HG03095 (cell line): ENCODE results near the gene TAF3.
"Not testable (repeated sequence)": the region's sequence is repeated elsewhere in the genome, so short reads cannot be mapped to it uniquely, and the experiment has no call there.

ENCODE experiments used
- ATAC-seq: cut with Tn5 transposase; IDR thresholded peaks from one replicate; pipeline ENCODE4 v1.9.1; 2021; ENCODE audit warnings: moderate library complexity; ENCODE audit not compliant: unreplicated experiment

Gene TAF3

DNA sequence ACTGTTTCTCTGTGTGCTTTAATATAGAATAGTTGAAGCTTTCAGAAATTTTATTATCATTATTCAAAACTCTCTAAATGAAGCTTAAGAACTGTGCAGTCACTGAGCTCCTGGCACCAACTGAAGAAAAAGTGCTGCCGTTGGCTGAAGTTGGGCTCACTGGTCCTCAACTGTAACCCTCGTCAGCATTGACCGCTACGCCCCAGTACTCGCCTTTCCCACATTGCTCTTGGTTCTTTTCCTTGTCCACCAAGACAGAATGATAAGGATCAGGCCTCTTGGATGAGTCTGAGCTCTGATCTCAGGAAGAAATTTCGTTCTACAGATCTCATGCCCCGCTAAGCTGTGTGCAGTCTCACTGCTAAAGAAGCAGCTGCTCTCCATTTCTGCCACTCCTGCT, 7.9 kb upstream of the TAF3 start:
- ATAC-seq: no peak

DNA sequence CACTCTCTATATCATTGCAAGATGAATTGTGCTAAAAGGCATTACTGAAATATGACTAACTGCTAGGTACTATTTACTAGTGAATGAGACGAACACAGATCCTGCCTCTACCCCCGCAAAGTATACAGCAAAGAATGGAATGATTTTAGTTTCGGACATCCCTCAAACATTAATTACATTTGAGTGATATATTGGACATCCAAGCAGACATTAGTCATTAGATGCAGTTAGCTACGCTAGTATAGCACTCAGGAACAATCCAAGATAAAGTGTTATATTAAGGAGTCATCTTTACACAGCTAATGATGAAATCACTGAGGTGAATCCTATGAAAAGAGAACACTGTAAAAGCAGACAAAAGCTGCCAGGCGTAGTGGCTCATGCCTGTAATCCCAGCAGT, 7.3 kb upstream of the TAF3 start:
- no peak for ATAC-seq

DNA sequence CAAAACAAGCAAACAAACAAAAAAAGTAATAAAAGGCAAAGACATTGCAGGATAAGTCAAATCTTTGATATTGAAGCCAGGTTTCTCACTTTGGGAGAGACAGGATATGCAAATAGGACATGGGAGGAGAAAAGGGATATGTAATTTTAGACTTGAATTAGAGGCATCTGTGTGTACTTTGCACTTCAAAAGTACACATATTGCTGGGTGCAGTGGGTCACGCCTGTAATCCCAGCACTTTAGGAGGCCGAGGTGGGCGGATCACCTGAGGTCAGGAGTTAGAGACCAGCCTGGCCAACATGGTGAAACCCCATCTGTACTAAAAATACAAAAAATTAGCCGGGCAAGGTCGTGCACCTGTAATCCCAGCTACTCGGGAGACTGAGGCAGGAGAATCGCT, 6.6 kb upstream of the TAF3 start:
- not testable (repeated sequence) for ATAC-seq

DNA sequence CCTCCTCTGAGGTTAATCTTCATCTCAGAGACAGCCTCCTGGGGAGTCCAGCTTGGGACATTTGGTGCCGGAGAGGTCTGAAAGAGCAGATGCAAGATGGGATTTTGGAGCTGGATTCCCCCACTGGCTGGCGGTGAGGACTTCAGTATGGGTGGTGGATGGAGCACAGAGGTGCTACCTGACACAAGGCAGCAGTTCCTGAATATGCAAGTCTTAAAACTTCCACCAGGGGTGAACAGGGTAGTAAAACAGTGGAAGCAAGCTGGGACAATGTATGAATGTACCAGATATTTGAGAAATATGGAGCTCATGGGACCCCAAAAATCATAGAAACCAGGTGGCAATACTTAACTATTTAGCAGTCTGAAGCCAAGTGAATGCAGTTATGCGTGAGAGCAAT, 4.8 kb upstream of the TAF3 start:
- ATAC-seq: no peak

DNA sequence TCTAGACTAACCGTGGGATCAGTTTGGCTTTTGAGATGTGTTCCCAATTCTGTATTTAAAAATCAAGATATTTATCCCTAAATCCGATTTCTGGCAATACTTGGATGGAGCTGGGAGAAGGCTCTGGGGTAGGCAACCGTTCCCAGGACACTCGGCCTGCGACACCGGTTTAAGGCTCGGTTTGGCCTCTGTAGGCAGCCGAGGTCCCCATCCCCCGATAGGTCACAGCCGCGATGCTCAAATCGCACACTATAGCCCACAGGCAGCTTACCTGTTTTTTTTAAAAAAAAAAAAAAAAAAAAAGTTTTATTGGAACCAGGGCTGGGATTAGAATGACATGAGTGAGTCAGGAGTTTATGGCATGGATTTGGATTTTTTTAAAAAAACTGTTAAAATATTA, 729 bp upstream of the TAF3 start:
- ATAC-seq: no peak

DNA sequence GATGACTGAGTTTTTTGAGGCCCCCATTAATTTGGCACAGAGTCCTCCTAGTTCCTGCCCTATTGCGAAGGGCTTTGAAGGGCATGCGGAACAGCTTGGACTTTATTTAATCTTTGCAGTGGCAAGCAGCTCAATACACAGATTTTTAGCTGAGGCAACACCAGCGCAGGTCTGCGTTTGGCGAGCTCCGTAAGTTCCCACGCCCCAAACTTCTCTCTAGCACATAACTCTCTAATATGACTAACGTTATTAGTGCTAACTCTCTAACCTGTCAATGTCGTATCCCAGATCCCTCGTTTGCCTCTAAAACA, 366 bp upstream of the TAF3 start:
- ATAC-seq: no peak

DNA sequence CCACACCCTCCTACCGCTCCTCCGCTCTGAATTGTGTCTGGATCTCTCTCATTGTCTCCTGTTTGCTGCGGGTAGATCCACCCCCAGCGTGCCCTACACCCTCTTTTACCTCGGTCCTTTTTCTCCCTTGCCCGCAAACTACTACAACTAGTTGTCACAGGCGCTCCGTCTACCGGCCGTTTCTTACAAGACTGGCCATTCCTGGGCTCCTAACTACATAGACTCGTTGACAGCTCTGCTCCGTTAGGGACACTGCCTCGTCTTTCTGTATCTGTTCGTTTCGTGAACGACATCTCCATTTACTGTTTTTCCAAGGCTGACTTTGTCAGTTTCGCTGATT, 786 bp downstream of the TAF3 start:
- peak; percentile 57 for ATAC-seq

DNA sequence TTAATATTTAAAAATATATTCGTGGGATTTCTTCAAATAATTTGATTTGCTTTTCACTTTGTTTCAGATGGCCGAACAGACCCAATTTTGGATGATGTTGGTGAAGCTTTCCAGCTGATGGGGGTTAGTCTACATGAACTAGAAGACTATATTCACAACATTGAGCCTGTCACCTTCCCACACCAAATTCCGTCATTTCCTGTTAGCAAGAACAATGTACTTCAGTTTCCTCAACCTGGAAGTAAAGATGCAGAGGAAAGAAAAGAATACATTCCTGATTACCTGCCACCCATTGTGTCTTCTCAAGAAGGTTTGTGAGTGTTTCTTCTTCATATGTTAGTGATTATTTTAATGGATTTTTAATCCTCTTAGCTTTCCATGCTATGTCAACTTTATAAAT, 5.9 kb downstream of the TAF3 start:
- ATAC-seq: no peak

DNA sequence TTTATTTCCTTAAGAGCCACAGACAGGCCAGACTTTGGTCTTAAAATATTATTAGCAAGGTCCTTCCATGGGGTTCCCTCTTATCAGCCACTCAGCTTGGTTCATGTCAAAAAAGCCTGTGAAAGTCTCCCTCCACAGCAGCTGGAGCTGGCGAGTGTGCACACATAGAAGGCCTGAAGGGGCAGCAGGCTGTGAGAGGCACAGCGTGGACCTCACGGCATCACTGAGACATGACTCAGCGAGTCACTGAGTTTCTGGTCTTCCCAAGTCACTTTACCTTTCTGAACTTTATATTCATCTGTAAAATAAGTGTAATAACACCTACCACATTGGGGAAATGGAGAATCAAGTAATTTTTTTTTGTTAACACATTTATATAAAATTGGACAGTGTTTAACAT, 8.7 kb downstream of the TAF3 start:
- no peak for ATAC-seq

DNA sequence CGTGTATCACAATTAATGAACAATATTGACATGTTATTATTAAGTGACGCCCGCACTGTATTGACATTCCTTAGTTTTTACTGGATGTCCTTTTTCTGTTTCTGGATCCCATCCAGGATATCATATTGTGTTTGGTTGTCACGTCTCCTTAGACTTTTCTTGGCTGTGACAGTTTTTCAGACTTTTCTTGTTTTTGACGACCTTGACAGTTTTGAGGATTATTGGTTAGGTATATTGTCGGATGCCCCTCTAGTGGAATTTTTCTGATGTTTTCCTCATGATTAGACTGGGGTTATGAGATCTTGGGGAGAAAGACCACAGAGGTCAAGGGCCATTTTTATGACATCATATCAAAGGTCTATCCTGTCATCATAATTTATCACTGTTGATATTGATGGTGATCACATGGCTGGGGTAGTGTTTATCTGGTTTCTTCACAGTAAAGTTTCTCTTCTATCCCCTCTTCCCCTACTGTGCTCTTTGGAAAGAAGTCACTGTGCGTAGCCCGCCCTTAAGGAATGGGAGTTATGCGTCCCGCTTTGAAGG, 11.1 kb downstream of the TAF3 start:
- ATAC-seq: no peak

DNA sequence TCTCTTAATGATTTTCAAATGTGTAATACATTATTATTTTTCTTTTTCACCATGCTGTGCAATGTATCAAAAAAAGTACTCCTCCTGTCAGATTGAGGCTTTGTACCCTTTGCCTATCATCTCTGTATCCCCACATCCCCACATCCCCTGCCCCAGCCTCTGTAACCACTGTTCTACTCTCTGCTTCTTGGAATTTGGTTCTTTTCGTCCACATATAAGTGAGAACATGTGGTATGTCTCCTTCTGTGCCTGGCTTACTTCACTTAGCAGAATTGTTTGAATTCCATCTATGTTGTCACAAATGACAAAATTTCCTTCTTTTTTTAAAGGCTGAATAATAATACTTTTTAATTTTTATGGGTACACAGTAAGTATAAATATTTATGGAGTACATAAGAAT, 13.8 kb downstream of the TAF3 start:
- ATAC-seq: no peak

DNA sequence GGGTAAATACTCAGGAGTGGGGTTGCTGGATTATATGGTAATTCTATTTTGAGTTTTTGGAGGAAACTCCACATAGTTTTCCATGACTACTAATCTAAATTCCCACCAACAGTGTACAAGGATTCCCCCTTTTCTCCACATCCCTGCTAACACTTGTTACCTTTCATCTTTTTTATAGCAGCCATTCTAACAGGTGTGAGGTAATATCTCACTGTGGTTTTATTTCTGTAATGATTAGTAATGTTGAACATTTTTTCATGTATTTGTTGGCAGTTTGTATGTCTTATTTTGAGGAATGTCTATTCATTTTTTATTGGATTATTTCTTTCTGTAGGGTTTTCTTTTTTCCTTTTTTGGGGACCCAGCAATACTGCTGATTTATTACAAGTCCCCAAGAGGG, 14.9 kb downstream of the TAF3 start:
- no peak for ATAC-seq

DNA sequence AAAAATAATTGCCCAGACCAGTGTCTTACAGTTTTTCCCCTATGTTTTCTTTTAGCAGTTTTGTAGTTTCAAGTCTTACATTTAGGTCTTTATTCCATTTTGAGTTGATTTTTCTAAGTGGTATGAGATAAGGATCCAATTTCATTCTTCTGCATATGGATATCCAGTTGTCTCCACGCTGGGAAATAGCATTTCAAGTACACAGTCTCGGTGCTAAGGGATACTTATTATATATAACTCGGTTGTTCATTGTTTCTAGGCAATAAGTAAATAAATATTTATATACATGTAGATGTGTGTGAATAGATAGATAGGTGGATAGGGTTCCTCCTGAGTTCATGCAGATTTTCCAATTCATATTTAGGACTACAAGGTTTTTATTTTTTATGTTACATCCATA, 16.0 kb downstream of the TAF3 start:
- ATAC-seq: no peak

DNA sequence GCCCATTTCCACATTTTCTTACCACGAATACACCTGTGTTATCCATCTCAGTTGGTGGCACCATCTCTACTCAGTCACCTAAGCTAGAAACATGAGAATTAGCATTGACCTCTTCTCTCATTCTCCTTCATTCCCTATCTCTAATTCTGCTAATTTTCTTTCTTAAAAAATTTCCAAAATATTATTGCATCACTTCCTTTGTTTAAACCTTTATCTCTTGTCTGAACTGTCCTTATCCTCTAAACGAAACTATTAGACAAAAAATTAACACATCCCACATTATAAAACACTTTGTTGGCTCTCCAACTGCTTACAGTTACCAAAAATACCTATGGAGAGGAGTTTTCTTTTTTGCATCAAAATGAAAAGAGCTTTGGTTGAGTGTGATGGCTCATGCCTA, 18.3 kb downstream of the TAF3 start:
- ATAC-seq: no peak

DNA sequence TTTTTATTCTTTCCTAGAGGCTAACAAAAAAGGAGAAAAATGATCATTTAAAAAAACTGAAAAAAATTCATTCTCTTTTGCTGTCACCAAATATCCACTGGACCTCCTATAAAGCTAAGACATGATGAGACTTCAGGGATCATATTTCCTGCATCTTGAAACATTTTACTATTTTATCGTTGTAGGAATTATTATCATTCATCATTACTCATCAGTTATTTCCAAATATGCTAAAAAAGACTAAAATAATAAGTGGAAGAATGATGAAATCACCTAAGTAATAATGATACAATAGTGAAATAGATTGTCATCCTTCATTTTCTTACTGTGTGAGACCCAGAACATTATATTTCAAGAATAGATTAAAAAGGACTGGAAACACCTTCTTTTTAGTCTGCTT, 28.3 kb downstream of the TAF3 start:
- no peak for ATAC-seq

DNA sequence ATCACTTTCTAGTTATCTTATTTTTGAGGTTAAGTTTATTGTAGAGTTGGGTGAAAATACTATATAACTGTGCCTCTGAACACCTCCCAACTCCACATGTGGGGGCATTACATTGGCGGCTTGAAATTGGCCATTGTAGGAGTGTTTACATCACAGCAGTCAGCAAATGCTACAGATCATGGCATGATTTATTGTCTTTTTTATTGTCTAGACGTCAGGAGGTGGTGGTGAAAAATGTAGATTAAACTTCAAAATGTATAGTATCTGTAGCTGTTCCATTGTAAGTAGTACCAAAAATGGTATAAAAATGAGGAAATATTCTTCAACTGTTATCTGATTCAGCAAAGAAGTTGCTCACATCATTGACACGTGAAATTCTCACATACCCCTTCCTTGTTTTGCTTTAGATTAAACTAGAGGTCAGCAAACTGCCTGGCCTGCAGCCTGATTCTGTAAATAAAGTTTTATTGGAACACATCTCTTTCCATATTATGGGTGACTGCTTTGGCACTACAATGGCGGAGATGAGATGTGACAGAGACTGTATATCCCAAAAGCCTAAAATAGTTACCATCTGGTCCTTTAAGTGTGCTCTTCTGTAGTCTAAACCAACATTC, 35.0 kb downstream of the TAF3 start:
- ATAC-seq: no peak

DNA sequence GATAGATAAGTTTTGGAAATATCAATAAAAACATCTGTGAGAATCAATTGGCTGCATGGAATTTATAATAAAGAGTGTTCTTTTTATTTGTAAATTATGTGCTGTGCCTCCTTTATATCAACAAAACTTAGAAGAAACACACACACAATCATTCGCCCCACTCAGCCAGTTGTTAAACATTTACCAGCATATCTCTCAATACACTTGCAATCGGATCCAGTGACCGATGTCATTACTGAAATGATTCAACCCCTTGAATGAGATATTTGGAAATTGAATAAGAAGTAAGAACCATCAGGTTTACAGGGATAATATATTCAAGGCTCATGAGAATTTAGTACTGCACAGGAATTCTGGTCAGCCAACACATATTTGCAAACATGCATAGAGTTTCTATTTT, 35.6 kb downstream of the TAF3 start:
- ATAC-seq: no peak

DNA sequence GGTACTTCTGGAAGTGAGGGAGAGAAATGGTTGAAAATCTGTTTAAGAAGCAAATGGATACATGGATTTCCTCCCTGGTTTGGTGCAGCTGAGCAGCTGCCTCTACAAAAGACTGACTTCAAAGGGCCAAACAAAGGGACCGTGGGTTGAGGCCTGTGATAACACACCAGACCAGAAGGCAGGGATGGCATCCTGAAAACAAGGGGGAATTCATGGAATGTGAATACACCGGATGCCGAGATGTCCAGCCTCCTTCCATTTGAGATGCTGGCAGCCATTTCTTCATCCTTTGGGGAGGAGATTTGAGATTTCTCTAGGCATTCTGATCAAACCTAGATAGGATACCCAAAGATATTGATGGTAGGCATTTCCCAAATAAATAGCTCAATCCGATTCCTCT, 36.9 kb downstream of the TAF3 start:
- ATAC-seq: no peak

DNA sequence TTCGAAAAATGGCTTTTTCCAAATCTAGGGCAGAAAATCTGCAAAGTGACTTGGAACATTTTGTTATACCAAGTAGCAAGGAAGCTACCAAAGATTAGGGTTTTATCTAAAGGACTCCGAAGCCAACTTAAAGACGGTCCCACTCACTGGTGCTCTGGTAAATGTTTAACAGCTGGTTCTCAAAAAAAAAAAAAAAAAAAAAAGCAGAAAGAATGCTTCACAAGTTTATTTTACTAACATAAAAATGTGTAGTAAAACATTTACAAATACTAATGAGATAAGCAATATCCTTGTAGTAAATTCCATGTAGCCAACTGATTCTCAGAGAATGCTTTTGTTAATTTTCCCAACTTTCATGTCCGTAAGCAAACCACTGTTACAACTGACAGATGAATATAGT, 38.4 kb downstream of the TAF3 start:
- ATAC-seq: no peak

DNA sequence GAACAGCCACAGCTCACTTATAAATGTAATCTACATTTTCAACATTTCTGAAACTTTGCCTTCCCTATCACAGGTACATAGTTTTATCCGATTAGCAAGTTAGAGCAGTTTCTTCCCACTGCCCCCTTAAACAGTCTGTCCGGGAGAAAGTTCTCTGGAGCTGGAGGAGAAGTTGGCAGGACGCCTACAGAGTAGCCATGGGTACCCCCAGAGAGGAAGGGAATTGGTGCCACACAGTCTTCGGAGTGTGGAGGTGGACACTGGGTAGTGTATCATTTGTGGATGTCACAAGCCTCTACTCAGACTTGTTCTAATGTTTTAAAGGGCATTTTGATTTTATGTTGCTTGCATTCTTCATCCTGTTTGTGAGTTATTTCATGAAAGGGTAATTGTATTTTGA, 39.0 kb downstream of the TAF3 start:
- ATAC-seq: no peak

DNA sequence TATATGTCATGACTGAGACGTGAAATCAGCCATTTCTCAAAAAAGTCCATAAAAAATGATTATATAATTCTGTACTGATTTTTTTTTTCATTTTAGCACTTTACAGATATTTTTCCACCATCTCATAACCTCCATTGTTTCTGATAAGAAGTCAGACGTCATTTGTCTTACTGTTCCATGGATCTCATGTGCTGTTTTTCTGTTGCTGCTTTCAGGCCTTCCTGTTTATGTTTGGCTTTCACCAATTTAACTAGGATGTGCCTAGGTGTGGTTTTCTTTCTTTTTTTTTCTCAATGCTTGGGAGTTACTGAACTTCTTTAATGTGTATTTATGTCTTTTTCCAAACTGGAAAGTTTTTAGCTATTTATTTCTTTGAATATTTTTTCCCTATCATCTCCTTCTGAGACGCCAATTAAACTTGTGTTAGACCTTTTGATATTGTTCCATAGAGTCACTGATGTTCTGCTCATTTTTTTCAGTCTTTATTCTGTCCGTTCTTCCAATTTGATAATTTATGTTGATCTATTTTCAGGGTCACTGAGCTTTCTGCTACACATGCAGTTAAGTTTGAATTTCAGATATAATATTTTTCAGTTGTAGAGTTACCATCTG, 43.3 kb downstream of the TAF3 start:
- no peak for ATAC-seq

DNA sequence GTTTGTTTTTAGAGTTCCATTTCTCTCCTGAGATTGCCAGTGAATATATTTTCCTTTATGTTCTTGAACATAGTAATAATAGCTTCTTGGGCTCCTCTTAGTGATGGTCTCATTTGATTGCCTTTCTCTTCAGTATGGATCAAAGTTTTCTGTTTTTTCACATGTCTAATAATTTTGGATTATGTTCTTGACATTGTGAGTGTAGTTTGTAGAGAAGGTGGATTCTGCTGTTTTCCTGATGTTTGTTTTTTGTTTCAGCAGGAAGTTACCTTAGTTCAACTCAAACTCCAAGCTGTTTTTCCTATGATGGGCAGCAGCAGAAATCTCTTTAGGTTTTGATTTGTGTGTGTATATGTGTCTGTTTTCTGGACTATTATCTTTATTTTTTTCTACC, 43.8 kb downstream of the TAF3 start:
- no peak for ATAC-seq

DNA sequence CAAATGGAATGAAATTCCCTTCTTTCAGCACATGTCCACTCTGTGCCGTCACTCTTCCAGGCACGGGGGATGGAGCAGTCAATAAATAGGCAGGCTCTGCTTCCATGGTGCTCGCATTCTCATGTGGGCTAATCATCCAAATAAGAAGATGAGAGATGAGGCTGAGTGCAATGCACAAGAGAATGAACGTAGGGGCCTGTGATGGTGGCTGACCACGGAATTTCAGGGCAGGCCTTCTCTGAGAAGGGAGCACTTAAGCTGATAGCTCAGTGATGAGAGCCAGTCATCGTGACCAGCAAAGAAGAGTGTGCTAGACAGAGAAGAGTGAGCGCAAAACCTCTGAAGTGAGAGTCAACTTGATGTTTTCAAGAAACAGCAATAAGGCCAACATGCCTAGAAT, 47.9 kb downstream of the TAF3 start:
- ATAC-seq: no peak
